Measurements from ENCODE around the gene CASP8.

The CASP8 gene

GRCh38 chr2:201329409-201329808, 69.1 kb downstream of the CASP8 start:
- DNase-seq (ENCODE audit: extremely low read depth in 1 of 2, low read depth in 1 of 2), result no peak
